Activated CD4-positive, alpha-beta T cell treated with anti-CD3 and anti-CD28 coated beads, Interleukin-10, Interleukin-2, amounts not matched to agents 100 ng/mL and 50 ng/mL, durations not matched to agents 16 hours and 8 hours (primary cell): ENCODE results near the gene KIDINS220.

ENCODE experiments used
- DNase-seq: peaks from one replicate; pipeline ENCODE4 v3.0.0-alpha.2; 2020

The KIDINS220 gene

GRCh38 chr2:8836971-8837794 lies at the start of gene KIDINS220:
Gene KIDINS220 (minus strand): TSS chr2:8837613. CDS start chr2:8827093, 10,520 bp downstream.
- peak; percentile 89 for DNase-seq

- DNase-seq, result no peak
Observed at GRCh38 chr2:8886876-8887275, 49.5 kb upstream of the KIDINS220 start.

- DNase-seq, result no peak
Observed at GRCh38 chr2:8886202-8886518, 48.7 kb upstream of the KIDINS220 start.

GRCh38 chr2:8885449-8886201 lies 48.2 kb upstream of the KIDINS220 start:
- DNase-seq, result no peak

- no peak for DNase-seq
Observed at GRCh38 chr2:8884812-8885211, 47.4 kb upstream of the KIDINS220 start.

- no peak for DNase-seq
Observed at GRCh38 chr2:8882094-8882493, 44.7 kb upstream of the KIDINS220 start.

GRCh38 chr2:8877894-8878293 lies 40.5 kb upstream of the KIDINS220 start:
- no peak for DNase-seq

GRCh38 chr2:8877332-8877731 lies 39.9 kb upstream of the KIDINS220 start:
- no peak for DNase-seq

- DNase-seq, result no peak
Observed at GRCh38 chr2:8876628-8877027, 39.2 kb upstream of the KIDINS220 start.

GRCh38 chr2:8872821-8873432 lies 35.5 kb upstream of the KIDINS220 start:
- DNase-seq, result peak; percentile 41

- DNase-seq, result no peak
Observed at GRCh38 chr2:8870441-8870840, 33.0 kb upstream of the KIDINS220 start.

GRCh38 chr2:8867363-8867762 lies 29.9 kb upstream of the KIDINS220 start:
- DNase-seq, result no peak

GRCh38 chr2:8863331-8863953 lies 26.0 kb upstream of the KIDINS220 start:
- no peak for DNase-seq

- no peak for DNase-seq
Observed at GRCh38 chr2:8862230-8862629, 24.8 kb upstream of the KIDINS220 start.

GRCh38 chr2:8861797-8862196 lies 24.4 kb upstream of the KIDINS220 start:
- DNase-seq, result no peak

GRCh38 chr2:8860239-8860638 lies 22.8 kb upstream of the KIDINS220 start:
- peak; percentile 41 for DNase-seq

- no peak for DNase-seq
Observed at GRCh38 chr2:8858910-8859309, 21.5 kb upstream of the KIDINS220 start.

GRCh38 chr2:8858264-8858663 lies 20.9 kb upstream of the KIDINS220 start:
- DNase-seq, result no peak

GRCh38 chr2:8857709-8858108 lies 20.3 kb upstream of the KIDINS220 start:
- no peak for DNase-seq

GRCh38 chr2:8856176-8856575 lies 18.8 kb upstream of the KIDINS220 start:
- DNase-seq, result no peak

GRCh38 chr2:8855010-8855409 lies 17.6 kb upstream of the KIDINS220 start:
- DNase-seq, result no peak

GRCh38 chr2:8853426-8853825 lies 16.0 kb upstream of the KIDINS220 start:
- DNase-seq, result no peak

GRCh38 chr2:8851811-8852560 lies 14.6 kb upstream of the KIDINS220 start:
- no peak for DNase-seq
